NCI-H187 (cell line): ENCODE results near the gene SPEN.

Experiments used
- DNase-seq, 2 experiments: peaks; one replicate each; lab custom pipeline; 2025; lab: John Stamatoyannopoulos, UW

Gene SPEN

DNA sequence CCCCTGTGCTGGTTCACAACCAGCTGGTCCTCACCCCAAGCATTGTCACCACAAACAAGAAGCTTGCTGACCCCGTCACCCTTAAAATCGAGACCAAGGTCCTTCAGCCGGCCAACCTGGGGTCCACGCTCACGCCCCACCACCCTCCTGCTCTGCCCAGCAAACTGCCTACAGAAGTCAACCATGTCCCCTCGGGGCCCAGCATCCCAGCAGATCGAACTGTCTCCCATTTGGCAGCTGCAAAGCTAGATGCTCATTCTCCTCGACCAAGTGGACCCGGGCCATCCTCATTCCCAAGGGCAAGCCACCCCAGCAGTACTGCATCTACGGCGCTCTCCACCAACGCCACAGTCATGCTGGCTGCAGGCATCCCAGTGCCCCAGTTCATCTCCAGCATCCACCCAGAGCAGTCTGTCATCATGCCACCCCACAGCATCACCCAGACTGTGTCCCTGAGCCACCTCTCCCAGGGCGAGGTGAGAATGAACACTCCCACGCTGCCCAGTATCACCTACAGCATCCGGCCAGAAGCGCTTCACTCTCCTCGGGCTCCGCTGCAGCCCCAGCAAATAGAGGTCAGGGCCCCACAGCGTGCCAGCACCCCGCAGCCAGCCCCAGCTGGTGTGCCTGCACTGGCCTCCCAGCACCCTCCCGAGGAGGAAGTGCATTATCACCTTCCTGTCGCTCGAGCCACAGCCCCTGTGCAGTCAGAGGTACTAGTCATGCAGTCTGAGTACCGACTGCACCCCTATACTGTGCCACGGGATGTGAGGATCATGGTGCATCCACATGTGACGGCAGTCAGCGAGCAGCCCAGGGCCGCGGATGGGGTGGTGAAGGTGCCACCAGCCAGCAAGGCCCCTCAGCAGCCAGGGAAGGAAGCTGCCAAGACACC is 87.8 kb downstream of the SPEN start:
- DNase-seq = no peak

DNA sequence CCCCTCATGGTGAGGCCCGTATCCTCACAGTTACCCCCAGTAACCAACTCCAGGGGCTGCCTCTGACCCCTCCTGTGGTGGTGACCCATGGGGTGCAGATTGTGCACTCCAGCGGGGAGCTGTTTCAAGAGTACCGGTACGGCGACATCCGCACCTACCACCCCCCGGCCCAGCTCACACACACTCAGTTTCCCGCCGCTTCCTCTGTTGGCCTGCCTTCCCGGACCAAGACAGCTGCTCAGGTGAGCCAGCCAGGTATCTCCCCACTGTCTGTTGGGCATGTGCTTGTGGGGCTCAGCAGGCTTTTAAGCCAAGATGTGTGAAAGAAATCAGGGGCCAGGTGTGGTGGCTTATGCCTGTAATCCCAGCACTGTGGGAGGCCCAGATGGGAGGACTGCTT is 88.5 kb downstream of the SPEN start:
- no peak for DNase-seq

DNA sequence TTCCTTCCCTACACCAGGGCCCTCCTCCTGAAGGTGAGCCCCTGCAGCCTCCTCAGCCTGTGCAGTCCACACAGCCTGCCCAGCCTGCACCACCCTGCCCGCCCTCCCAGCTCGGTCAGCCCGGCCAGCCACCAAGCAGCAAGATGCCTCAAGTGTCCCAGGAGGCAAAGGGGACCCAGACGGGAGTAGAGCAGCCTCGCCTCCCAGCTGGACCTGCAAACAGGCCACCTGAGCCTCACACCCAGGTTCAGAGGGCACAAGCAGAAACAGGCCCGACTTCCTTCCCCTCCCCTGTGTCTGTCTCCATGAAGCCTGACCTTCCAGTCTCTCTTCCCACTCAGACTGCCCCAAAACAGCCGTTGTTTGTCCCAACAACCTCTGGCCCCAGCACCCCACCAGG is 89.6 kb downstream of the SPEN start:
- no peak for DNase-seq

DNA sequence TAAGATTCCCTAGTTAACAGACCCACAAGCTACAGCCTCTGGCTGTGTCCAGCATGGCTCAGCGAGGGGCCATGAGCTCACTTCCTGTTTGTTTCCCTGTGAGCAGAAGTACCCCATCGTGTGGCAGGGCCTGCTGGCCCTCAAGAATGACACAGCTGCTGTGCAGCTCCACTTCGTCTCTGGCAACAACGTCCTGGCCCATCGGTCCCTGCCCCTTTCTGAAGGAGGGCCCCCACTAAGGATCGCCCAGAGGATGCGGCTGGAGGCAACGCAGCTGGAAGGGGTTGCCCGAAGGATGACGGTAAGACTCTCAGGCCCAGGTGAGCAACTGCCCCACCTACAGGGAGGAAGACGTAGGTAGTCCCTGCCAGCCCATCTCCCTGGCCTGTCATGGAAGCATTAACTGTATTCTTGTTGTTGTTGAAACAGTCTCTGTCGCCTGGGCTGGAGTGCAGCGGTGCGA is 90.2 kb downstream of the SPEN start:
- no peak for DNase-seq

DNA sequence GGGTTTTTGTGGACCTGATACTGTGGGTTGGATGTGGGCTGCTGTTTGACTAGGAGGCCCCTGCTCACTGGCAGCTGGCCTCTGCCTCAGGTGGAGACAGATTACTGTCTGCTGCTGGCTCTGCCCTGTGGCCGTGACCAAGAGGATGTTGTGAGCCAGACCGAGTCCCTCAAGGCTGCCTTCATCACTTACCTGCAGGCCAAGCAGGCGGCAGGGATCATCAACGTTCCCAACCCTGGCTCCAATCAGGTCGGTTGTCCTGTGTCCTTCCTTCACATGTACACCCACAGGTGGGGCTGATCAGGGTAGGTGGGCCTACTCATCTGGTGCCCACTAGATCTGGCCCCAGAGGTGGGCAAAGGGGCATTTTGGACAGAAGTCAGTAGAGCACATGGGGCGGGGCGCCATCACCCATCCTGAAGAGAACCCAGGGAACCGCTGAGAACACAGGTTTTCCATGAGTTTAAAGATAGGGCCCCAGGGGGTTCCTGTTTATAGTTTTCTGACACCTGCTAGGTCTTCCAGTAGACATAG is 91.2 kb downstream of the SPEN start:
- no peak for DNase-seq

DNA sequence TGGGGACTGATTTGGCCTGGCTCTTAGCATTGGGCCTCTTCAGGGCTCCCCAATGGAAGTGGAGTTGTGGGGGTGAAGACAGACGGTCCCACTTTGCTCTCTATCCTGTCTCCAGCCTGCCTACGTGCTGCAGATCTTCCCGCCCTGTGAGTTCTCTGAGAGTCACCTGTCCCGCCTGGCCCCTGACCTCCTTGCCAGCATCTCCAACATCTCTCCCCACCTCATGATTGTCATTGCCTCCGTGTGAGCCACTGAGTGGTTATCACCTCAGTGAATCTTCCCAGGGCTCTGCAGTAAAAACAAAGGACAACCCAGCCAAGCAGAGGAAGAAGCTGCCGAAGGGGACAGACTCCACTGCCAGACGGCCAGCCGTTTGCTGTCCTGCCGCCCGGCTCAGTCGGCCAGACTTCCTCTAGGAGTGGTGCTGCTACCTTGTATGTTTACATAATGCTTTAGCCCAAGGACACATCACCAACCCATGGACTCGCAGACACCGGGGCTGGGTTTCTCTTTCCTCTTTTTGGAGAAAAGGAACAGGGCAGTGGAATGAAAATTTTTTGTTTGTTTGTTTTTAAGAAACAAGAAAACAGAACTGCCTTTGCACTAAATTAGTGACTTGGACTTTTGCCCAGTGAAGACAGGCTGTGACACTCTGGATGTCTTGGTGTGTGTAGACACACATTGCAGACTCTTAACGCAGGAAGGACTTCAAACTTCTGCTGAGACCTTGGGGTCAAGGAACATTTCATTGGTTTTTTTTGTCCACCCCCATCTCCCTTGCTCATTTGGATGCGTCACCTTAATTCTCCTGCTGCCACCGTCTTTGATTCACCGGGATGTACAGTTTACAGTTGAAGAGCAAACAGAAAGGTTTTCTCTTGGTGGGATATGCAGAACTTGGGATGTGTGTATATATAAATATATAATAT is 91.9 kb downstream of the SPEN start:
- no peak for DNase-seq

DNA sequence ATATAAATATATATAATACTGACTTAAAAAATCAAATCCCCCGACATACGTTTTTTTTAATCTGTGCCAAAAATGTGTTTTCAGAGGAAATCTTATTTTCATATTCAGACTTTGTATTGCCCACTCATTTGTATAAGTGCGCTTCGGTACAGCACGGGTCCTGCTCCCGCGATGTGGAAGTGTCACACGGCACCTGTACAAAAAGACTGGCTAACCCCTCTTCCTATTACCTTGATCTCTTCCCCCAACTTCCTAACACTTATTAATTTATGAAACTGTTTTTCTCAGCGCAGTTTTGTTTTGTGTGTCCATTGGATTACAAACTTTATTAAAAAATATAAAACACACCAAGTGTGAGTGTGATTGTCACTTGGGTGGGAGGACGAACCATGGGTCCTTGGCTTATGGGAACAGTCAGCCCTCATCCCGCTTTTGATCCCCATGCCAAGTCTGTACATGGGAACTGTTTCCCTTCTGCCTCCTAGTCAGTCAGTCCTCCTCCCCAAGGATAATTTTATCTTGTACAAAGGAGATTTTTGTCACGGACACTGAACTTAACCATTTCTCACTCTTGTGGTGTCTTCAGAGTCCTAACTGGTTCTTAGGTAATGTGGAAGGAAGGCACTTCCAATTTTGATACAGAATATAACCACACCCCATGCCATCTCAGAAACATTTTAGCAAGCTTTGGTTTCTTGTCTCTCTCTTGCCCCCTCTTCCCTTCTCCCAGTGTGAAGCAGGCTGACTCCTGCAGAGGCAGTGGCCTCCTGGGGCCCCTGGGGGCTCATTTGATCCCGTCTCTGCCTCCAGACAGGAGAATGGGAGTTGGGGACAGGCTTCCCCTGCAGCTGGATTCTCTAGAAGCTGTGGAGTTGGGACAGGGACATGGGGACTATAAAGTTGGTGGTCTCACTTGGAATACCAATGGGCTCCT is 92.9 kb downstream of the SPEN start:
- no peak for DNase-seq

DNA sequence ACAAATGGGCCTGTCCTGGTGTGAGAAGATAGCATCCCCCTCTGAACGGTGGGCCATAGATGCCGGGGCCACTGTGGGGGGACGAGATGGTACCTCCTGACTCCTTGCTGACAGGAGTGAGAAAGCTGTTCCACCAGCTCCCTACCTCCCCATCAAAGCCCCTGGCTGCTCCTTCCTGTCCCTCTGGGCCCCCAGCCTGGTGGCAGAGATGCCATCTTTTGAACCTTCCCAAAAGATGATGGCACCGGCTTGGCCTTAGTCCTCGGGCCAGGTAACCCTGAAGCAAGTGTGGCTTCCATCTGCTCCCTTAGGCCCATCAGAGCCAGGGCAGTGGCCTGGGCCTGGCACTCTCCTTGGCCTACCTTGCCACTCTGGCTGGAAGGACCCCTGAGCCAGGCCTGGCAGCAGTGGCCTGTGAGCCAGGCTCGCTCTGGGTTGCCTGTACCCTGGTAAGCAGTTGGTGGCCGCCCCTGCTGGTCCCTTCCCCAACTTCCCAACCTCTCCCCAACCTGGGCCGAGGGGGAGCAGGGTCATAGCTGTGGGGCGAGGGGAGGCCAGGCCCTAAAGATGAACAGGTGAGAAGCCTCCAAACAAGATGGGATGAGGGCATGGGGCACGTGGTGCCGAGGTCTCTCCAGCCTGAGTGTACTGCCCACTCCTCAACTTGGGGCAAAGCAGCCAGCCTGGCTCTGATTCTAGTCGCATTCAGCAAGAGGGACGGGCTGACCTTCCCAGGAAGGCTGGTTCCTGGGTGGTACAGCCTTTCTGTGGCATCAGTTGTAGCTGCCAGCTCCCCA is 93.7 kb downstream of the SPEN start:
- DNase-seq = no peak

DNA sequence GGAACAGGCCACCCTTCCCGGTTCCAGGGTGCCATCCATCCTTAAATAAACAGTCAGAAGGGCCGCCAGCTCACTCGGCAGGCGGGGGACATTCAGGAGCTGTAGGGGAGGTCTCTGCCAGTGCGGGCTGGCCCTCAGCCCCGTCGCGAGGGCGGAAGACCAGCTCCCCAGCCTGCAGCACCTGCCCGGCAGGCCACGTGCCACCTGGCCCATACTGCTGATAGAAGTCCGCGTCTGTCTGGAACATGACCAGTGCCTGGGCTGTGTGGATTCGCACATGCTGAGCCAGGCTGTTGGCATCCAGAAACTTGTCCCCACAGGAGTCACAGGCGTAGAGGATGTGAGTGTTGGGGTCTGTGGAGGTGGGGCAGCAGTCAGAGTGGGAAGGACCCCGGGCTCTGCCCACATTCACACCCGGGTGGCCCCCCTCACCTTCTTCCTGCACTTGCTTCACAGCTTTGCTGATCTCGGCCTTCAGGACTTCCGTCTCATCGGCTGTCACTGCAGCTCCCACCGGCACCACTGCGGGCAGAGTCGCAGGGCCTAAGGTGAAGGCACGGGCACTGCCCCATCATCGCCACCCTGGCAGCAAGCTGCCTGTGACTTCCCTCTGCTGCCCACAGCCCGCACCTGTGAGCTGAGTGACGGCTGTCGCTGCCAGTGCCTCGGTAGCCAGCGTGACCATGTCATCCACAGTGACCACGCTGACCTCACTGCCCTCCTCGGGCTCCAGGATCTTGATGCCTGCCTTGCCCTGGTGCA is 94.6 kb downstream of the SPEN start:
- no peak for DNase-seq

DNA sequence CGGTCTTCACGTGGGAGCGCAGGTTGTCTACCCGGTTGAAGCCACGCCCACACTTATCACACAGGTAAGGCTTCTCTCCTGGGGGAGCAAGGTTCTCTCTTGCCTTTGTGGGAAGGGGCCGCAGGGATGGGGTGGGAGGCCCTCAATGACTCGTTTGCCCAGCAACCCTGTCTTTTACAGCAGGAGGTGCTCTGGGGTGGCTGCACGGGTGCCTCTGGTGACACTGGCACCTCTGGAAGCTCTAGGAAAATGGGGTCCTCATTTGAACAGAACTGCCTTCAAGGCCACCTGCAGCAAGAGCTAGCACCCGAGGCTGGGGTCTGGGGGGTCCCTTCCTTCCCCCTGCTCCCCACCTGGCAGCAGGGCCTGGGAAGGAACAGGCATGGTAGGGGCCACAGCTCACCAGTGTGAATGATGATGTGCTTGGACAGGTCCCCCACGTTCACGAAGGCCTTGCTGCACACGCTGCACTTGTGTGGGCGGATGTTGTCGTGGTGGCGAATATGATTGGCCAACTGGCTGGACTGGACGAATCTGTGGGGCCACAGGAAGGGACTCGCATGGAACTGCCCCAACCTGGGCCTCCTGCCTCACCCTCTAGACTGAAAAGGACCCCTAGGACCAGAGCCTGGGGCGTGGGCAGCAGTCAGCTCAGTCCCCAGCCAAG is 95.3 kb downstream of the SPEN start:
- no peak for DNase-seq

DNA sequence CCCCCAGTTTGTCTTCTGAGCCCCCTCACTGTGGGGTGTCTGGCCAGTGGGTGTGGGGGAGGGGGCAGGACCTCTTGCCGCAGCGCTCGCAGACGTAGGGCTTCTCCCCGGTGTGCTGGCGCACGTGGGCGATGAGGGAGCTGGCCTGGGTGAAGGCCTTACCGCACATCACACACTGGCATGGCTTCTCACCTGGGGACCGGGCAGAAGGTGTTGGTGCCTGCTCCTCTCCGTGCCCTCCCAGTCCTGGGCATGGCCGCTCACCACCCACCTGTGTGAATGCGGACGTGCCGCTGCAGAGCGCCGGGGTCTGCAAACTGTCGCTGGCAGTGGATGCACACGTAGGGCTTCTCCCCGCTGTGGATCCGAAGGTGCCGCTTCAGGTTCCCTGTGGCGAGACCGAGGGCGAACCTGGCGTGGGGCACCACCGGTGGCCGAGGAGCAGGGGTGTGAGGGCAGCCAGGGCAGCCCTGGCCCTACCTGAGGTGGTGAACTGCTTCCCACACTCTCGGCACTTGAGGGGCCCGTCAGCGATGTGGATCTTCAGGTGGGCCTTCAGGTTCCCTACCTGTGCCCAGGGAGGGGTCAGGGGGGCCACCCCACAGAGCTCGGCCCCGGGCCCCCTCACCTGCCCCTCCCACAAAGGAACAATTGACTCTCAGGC is 96.0 kb downstream of the SPEN start:
- no peak for DNase-seq

DNA sequence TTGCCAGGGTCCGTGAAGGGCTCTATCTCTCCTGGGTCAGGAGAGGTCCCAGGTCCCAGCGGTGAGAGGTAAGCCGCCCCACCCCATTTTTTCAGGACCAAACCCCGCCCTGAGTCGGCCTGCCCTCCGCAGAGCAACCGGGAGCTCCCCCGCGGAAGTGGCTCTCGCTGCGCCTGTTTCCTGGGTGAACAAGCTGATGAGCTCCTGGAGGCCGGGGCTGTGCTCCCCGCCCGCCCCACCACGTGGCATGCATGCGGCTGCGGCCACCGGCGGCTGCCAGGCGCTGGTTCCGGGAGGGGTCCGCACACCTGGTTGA is 96.4 kb downstream of the SPEN start:
- no peak for DNase-seq

DNA sequence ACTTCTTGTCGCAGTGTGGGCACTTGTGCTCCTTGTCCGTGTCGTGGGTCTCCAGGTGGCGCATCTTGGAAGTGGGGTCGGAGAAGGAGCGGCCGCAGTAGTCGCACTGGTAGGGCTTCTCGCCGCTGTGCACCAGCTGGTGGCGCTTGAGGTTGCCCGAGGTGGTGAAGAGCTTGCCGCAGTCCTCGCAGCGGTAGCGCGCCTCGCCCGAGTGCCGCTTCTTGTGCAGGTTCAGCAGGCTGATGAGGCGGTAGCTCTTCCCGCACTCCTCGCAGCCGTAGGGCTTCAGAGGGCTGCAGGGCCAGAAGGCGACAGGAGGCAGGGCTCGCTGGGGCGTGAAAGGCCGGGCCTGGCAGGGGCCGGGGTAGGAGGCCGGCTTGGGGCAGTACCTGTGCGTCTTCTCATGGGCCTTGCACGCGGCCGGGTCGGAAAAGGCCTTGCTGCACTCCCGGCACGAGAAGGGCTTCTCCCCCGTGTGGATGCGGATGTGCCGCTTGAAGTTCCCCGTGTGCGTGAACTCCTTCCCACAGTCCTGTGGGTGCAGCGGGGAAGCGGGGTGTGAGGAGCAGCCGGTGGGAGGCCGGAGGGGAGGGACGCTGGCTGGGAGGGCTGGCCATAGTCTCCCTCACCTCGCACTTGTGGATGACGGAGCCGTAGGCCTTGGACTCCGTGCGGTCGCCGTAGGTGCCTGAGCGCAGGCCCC is 97.0 kb downstream of the SPEN start:
- DNase-seq = no peak

DNA sequence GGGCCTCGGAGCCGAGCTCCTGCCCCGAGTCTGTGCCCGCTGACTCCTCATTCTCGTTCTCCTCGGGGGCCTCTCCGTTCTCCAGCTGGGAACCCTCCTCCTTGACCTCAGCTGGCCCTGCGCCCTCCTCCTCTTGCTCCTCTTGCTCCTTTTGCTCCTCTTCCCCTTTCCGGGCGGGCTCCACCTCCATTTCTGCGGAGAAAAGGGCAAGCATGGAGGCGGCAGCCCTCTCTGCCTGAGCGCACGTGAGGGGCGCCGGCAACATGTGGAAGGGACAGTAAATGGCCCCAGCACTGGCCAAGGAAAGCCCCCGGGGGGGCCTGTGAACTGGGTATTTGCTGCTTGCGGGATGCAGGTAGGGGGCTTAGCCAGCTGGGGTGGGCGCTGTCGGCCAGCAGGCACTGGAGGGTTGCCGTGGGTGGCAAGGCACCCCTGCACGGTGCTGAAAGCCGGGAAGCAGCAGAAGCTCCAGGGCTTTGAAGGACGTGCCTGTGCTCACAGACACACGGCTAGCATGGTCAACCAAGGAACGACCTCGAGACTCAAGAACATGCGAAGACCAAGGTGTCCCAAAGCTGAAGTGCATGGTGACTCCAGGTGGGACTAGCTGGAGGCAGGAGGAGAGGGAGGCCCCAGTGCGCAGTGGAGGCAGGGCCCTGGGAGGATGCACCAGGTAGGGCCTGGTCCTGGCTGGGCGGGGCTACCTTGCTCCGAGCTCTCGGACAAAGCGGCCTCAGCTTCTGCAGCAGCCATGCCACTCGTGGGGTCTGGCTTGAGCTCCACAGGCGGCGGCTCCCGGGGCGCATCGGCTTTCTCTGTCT is 97.7 kb downstream of the SPEN start:
- DNase-seq = no peak

DNA sequence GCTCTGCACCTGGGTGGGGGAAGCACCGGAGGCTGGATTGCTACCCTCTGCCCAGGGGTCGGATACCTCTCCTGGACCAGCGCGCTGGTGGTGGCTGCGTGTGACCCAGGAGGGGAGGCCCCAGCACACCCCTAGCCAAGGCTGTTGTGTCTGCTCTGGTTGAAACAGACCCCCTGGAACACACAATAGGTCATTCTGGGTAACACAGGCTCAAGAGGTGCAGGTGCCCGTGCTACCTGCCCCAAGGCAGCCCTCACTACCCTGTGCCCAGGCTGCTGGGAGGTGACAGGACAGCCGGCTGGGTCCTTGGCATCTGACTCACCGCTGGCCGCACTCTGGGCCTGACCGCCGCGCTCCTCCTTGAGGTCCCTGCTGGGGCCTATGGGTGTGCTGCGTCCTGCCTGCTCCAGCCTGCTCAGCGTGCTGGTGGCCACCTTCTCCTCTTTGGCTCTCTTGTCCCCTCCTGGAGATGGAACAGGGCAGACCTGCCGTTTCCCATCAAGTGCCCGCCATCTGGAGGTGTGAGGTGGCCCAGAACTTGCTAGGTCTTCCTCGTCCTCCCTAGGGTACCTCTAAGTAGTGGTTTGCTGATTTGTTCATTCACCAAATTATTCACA is 98.4 kb downstream of the SPEN start:
- no peak for DNase-seq

DNA sequence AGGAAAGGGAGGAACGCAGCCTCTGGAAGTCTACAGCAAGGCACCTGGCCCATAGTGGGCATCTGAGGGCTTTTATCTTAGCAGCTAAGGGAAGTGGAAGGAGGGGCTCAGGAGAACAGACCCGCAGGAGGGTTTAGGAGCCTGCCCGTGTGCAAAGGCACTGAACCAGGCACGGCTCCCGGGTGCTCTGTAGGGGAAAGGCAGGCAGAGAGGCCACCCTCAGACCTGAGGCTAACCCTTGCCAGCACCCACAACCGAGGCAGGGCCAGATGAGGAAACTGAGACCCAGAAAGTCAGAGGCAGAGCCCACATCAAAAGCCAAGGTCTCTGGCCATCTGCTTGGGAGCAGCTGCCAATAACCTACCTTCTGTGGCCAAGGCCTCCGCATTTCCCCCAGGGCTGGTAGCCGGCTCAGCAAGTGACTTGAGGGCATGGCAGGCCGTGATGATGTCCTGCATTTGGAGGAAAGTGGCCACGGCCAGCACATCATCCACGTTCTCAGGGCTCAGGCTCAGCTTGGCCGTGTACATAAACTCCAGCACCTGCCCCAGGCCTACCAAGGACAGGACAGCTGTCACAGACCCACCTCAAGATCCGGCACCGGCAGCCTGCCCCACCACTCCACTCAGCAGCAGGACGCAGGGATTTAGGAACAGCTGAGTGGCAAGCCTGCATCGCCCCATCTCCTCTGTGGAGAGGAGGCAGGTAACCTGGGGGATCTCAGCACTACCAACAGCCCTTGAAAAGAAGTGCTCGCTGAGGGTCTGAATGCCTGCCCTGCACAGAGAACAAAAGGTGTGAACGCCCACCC is 99.3 kb downstream of the SPEN start:
- no peak for DNase-seq
